BJ (cell line): Measurements from ENCODE around the gene PLEKHJ1. TPM values are rescaled to one million over a fixed set of nuclear protein-coding genes. Genes with fewer than 3 reads are reported as not detected.
A peak's percentile ranks its signal among the peaks of the same experiment; 100 is the strongest.

Experiments used
- CTCF ChIA-PET: fragments of 350-600 bp; formaldehyde crosslinking; extraction: SDS; loops from one replicate; lab custom pipeline; 2021; ENCODE audit warnings: antibody characterized with exemption, inconsistent platforms; lab: Yijun Ruan, JAX
- POLR2A ChIA-PET: fragments of 300-600 bp; sonication (Branson Sonifier 250); formaldehyde crosslinking; extraction: SDS; loops from one replicate; lab custom pipeline; 2021; ENCODE audit warnings: antibody characterized with exemption; lab: Charles Lee
- DNase-seq: peaks from one replicate; pipeline ENCODE4 v3.0.0-alpha.2; 2011; ENCODE audit warnings: low read depth
- H3K27me3 ChIP-seq: 2 replicates; pipeline ENCODE4 v1.6.0; 2011; ENCODE audit warnings: low read length; ENCODE audit not compliant: control insufficient read depth, insufficient read depth
- H3K36me3 ChIP-seq: 2 replicates; pipeline ENCODE4 v1.5.1; 2011; ENCODE audit warnings: low read length; ENCODE audit not compliant: control insufficient read depth, insufficient read depth
- H3K4me3 ChIP-seq: 2 replicates; pipeline ENCODE4 v1.5.1; 2011; ENCODE audit warnings: low read depth, mild to moderate bottlenecking, control low read depth, low read length
- CTCF ChIP-seq: IDR thresholded peaks from 2 replicates; pipeline ENCODE4 v1.5.1; 2011; ENCODE audit warnings: low read depth, mild to moderate bottlenecking, control low read depth, inconsistent platforms, low read length, moderate library complexity; ENCODE audit not compliant: insufficient read depth
- polyA plus RNA-seq: library from polyadenylated mRNA; depleted of rRNA; stranded (reverse); fragments of >200 nt; gene quantifications from 2 replicates; pipeline ENCODE4 v1.2.3, GENCODE V29; 2011

The PLEKHJ1 gene
- polyA plus RNA-seq, 1 experiment = 65.8 TPM

GRCh38 chr19:2199861-2200623 lies 36.1 kb downstream of the PLEKHJ1 start:
- ChIA-PET CTCF (no interaction called here), POLR2A (no interaction called here)
- DNase-seq = no peak
- no peak for TF ChIP-seq CTCF
- Histone ChIP-seq H3K4me3 (no peak overlapping the region), H3K27me3 (no peaks in the 10 kb centered on the region), H3K36me3 (peaks cover 39% of the 10 kb centered on the region)

GRCh38 chr19:2199215-2199614 lies 36.9 kb downstream of the PLEKHJ1 start:
- ChIA-PET CTCF (no interaction called here), POLR2A (no interaction called here)
- H3K4me3 ChIP-seq = no peak overlapping the region
- peaks cover 40% of the 10 kb centered on the region for H3K36me3 ChIP-seq
- TF ChIP-seq CTCF = peak; percentile 39
- no peak for DNase-seq
- no peaks in the 10 kb centered on the region for H3K27me3 ChIP-seq

- TF ChIP-seq CTCF = no peak
- POLR2A ChIA-PET = no interaction called here
- peaks cover 39% of the 10 kb centered on the region for H3K36me3 ChIP-seq
- CTCF ChIA-PET = no interaction called here
- H3K27me3 ChIP-seq = no peaks in the 10 kb centered on the region
- no peak for DNase-seq
- H3K4me3 ChIP-seq = no peak overlapping the region
These were observed 37.8 kb downstream of the PLEKHJ1 start for GRCh38 chr19:2198317-2198716.

- ChIA-PET CTCF (no interaction called here), POLR2A (no interaction called here)
- Histone ChIP-seq H3K36me3 (peaks cover 38% of the 10 kb centered on the region), H3K4me3 (no peak overlapping the region), H3K27me3 (no peaks in the 10 kb centered on the region)
- no peak for DNase-seq
- TF ChIP-seq CTCF = no peak
These were observed 38.9 kb downstream of the PLEKHJ1 start for GRCh38 chr19:2197270-2197669.

- POLR2A ChIA-PET = no interaction called here
- no peaks in the 10 kb centered on the region for H3K27me3 ChIP-seq
- H3K4me3 ChIP-seq = no peak overlapping the region
- no peak for DNase-seq
- H3K36me3 ChIP-seq = peaks cover 44% of the 10 kb centered on the region
- no peak for TF ChIP-seq CTCF
- CTCF ChIA-PET = no interaction called here
These were observed 40.2 kb downstream of the PLEKHJ1 start for GRCh38 chr19:2195914-2196313.
